PC-3 (cell line): ENCODE results near the gene AGAP3. TPM values are rescaled to one million over a fixed set of nuclear protein-coding genes. Genes with fewer than 3 reads are reported as not detected.

Experiments
- ATAC-seq: fragments of 200-7000 bp; cut with Tn5 transposase; 2 replicates; pipeline ENCODE4 v1.9.1; 2020; ENCODE audit warnings: mild to moderate bottlenecking, moderate library complexity
- BruUV-seq: library from RNA; stranded (reverse); fragments of 400-500 nt; replicated peaks from 2 replicates; lab custom pipeline; 2021; lab: Mats Ljungman, UMichigan
- CTCF ChIA-PET: fragments of 300-600 bp; sonication (Branson Sonifier 250); formaldehyde crosslinking; loops from one replicate; lab custom pipeline; 2022; ENCODE audit warnings: antibody characterized with exemption; lab: Charles Lee
- POLR2A ChIA-PET: fragments of 300-600 bp; sonication (Branson Sonifier 250); formaldehyde crosslinking; loops from one replicate; lab custom pipeline; 2022; ENCODE audit warnings: antibody characterized with exemption; ENCODE audit not compliant: unreplicated experiment; lab: Charles Lee
- DNase-seq: peaks from one replicate; pipeline ENCODE4 v3.0.0-alpha.2; 2015
- H2AFZ ChIP-seq: fragments of 300-600 bp; sonication (generic); 2 replicates; pipeline ENCODE4 v1.6.0; 2016; ENCODE audit warnings: antibody characterized with exemption, low read length
- H3F3A ChIP-seq: fragments of 300-600 bp; sonication (generic); one replicate; pipeline ENCODE4 v1.6.0; 2017; ENCODE audit warnings: antibody characterized with exemption, low read length, control low read depth, mild to moderate bottlenecking; ENCODE audit not compliant: unreplicated experiment
- H3K27ac ChIP-seq: fragments of 300-600 bp; sonication (generic); 2 replicates; pipeline ENCODE4 v1.5.1; 2016; ENCODE audit warnings: mild to moderate bottlenecking, low read length
- H3K27me3 ChIP-seq: fragments of 300-600 bp; sonication (generic); 2 replicates; pipeline ENCODE4 v1.6.1; 2016; ENCODE audit warnings: low read length, mixed read lengths
- H3K36me3 ChIP-seq: fragments of 300-600 bp; sonication (generic); 2 replicates; pipeline ENCODE4 v1.6.1; 2016; ENCODE audit warnings: low read depth, mixed run types, low read length, mixed read lengths
- H3K4me1 ChIP-seq: fragments of 300-600 bp; sonication (generic); 2 replicates; pipeline ENCODE4 v1.5.1; 2016; ENCODE audit warnings: low read length; ENCODE audit not compliant: insufficient read depth
- H3K4me2 ChIP-seq: fragments of 300-600 bp; sonication (generic); 2 replicates; pipeline ENCODE4 v1.6.0; 2016; ENCODE audit warnings: low read length
- H3K4me3 ChIP-seq: fragments of 300-600 bp; sonication (generic); 2 replicates; pipeline ENCODE4 v1.5.1; 2016; ENCODE audit warnings: mild to moderate bottlenecking, low read length, mixed read lengths
- H3K79me2 ChIP-seq: fragments of 300-600 bp; sonication (generic); 2 replicates; pipeline ENCODE4 v1.6.1; 2017; ENCODE audit warnings: low read length, mixed read lengths
- H3K9ac ChIP-seq: fragments of 300-600 bp; sonication (generic); 2 replicates; pipeline ENCODE4 v1.6.0; 2016; ENCODE audit warnings: mild to moderate bottlenecking, low read length
- H3K9me2 ChIP-seq: fragments of 300-600 bp; sonication (generic); replicated peaks from 2 replicates; pipeline ENCODE4 v1.6.1; 2016; ENCODE audit warnings: mixed run types, low read length, mixed read lengths
- H3K9me3 ChIP-seq: fragments of 300-600 bp; sonication (generic); 2 replicates; pipeline ENCODE4 v1.6.1; 2016; ENCODE audit warnings: low read length, mixed read lengths
- H4K20me1 ChIP-seq: fragments of 300-600 bp; sonication (generic); 2 replicates; pipeline ENCODE4 v1.6.1; 2016; ENCODE audit warnings: low read length, mixed read lengths
- EZH2 ChIP-seq: fragments of 300-600 bp; sonication (generic); IDR thresholded peaks from one replicate; pipeline ENCODE4 v1.6.1; 2017; ENCODE audit warnings: antibody characterized with exemption, mild to moderate bottlenecking, low read length; ENCODE audit not compliant: unreplicated experiment
- EZH2phosphoT487 ChIP-seq: fragments of 300-600 bp; sonication (generic); IDR thresholded peaks from 2 replicates; pipeline ENCODE4 v1.6.1; 2018; ENCODE audit warnings: mild to moderate bottlenecking, antibody characterized with exemption, low read length, borderline replicate concordance
- intact Hi-C: fragments of 100-400 bp; cut with micrococcal nuclease; formaldehyde crosslinking; loops from 2 replicates; pipeline ENCODE4 v1.9.0; 2023
- total RNA-seq: library from RNA; depleted of rRNA; stranded (reverse); fragments of >200 nt; gene quantifications from 2 replicates; pipeline ENCODE4 v1.2.3, GENCODE V29; 2014
- TF ChIP-seq, protein P1 (sequence below): fragments of 300-600 bp; sonication (generic); conservative IDR thresholded peaks from 2 replicates; pipeline ENCODE4 v1.5.1; 2017; ENCODE audit warnings: antibody characterized with exemption, low read depth, mild to moderate bottlenecking, low read length

The AGAP3 gene
- total RNA-seq, 1 experiment from 2014 or later = 53.5 TPM

DNA sequence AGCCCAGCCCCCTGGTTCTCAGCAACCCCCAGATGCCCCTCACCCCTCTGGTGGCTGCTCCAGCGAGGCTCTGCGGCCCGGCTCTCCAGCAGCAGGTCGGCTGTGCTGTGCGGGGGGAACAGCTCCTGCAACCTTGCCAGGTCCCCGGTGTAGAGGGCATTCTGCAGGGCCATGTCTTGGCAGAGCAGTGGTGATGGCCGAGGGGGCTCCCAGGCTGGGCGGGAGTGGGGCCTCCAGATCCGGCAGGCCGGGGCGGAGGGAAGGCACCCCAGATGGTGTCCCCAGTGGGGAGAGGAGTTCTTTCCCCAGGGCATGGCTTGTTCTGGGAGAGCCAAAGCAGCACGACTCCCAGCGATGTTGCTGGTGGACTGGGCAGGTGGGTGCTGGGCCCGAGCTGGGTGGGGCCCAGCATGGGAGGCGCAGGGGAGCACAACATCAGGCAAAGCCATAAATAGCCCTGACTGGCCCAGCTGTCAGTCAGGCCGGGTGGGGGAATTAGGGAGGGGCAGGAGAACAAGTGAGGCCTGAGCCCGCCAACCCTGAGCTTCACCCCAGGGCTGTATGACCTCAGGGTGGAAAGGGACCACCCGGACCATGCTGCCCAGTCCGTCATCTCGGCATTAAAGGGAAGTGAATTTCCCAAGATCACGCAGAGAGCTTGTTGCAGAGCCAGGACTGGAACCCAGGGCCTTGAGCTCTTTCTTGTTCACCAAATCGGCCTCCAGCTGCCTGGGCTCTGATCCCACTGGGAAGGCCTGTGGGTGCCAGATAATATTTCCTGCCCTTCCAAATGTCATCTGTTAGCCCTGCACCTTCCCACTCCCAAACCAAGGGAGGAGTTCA lies 101.4 kb downstream of the AGAP3 start:
- DNase-seq (no peak), ATAC-seq (no peak)
- no peak overlapping the region for H3K4me3 ChIP-seq
- H3K9me2 ChIP-seq = no peaks in the 10 kb centered on the region
- peaks cover 38% of the 10 kb centered on the region for H3K27me3 ChIP-seq
- H3F3A ChIP-seq = no peaks in the 10 kb centered on the region
- no peaks in the 10 kb centered on the region for H3K79me2 ChIP-seq
- POLR2A ChIA-PET = interaction anchor here (0.5 kb wide), 1 partner anchor 26 kb away, joined by 7 read pairs; no protein-coding TSS in a partner anchor
- no peaks in the 10 kb centered on the region for H3K36me3 ChIP-seq
- no peaks in the 10 kb centered on the region for H4K20me1 ChIP-seq
- no TSS peak for BruUV-seq
- TF ChIP-seq EZH2 (no peak), EZH2phosphoT487 (no peak)
- TF ChIP-seq, protein P1, sequence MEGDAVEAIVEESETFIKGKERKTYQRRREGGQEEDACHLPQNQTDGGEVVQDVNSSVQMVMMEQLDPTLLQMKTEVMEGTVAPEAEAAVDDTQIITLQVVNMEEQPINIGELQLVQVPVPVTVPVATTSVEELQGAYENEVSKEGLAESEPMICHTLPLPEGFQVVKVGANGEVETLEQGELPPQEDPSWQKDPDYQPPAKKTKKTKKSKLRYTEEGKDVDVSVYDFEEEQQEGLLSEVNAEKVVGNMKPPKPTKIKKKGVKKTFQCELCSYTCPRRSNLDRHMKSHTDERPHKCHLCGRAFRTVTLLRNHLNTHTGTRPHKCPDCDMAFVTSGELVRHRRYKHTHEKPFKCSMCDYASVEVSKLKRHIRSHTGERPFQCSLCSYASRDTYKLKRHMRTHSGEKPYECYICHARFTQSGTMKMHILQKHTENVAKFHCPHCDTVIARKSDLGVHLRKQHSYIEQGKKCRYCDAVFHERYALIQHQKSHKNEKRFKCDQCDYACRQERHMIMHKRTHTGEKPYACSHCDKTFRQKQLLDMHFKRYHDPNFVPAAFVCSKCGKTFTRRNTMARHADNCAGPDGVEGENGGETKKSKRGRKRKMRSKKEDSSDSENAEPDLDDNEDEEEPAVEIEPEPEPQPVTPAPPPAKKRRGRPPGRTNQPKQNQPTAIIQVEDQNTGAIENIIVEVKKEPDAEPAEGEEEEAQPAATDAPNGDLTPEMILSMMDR = no peak
- H3K4me1 ChIP-seq = no peaks in the 10 kb centered on the region
- CTCF ChIA-PET = no interaction called here
- H3K9ac ChIP-seq = no peak overlapping the region
- no peak overlapping the region for H2AFZ ChIP-seq
- no peak overlapping the region for H3K4me2 ChIP-seq
- H3K9me3 ChIP-seq = no peaks in the 10 kb centered on the region
- H3K27ac ChIP-seq = no peak overlapping the region
- intact Hi-C loops = no loop called here

DNA sequence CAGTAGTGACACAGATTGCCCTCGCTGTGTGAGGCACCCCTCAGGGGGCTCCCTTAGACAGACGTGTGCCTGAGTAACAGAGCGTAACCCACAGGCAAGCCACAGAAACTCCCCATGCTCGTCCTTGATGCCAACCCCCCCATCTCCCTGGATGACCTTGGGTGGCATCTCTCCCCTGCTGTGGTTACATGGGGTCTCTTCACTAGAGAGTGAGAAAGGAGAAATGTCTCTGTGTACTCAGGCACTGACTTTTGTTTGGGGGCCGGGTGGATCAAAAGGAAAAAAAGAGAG lies 101.9 kb downstream of the AGAP3 start:
- H3K4me2 ChIP-seq = no peak overlapping the region
- intact Hi-C loops = no loop called here
- no peaks in the 10 kb centered on the region for H3K9me2 ChIP-seq
- H3K9me3 ChIP-seq = no peaks in the 10 kb centered on the region
- H3K4me3 ChIP-seq = no peak overlapping the region
- ATAC-seq (no peak), DNase-seq (no peak)
- H2AFZ ChIP-seq = no peak overlapping the region
- ChIA-PET CTCF (no interaction called here), POLR2A (interaction anchor here (0.5 kb wide), 1 partner anchor 25 kb away, joined by 7 read pairs; no protein-coding TSS in a partner anchor)
- peaks cover 37% of the 10 kb centered on the region for H3K27me3 ChIP-seq
- H3K4me1 ChIP-seq = no peaks in the 10 kb centered on the region
- H3K36me3 ChIP-seq = no peaks in the 10 kb centered on the region
- no peaks in the 10 kb centered on the region for H3K79me2 ChIP-seq
- BruUV-seq = no TSS peak
- TF ChIP-seq, protein P1 = no peak
- TF ChIP-seq EZH2phosphoT487 (no peak), EZH2 (no peak)
- no peak overlapping the region for H3K27ac ChIP-seq
- no peaks in the 10 kb centered on the region for H4K20me1 ChIP-seq
- H3F3A ChIP-seq = no peaks in the 10 kb centered on the region
- H3K9ac ChIP-seq = no peak overlapping the region

DNA sequence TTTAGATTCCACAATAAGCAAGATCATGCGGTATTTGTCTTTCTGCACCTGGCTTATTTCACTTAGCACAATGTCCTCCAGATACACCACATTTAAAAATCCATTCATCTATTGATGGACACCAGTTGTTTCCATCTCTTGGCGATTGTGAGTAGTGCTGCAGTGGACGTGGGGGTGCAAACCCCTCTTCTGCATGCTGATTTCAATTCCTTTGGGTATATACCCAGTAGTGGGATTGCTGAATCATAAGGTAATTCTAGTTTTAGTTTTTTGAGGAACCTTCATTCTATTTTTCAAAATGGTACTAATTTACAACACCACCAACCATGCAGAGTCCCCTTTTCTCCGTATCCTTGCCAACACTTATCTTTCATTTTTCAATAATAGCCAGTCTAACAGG lies 102.8 kb downstream of the AGAP3 start:
- Histone ChIP-seq H3K9me2 (no peaks in the 10 kb centered on the region), H3K9ac (no peak overlapping the region), H3K36me3 (no peaks in the 10 kb centered on the region), H3K27me3 (peaks cover 37% of the 10 kb centered on the region), H3K27ac (no peak overlapping the region), H3K79me2 (no peaks in the 10 kb centered on the region), H3K4me1 (no peaks in the 10 kb centered on the region), H4K20me1 (no peaks in the 10 kb centered on the region), H3K4me3 (no peak overlapping the region), H3K9me3 (no peaks in the 10 kb centered on the region), H3F3A (no peaks in the 10 kb centered on the region), H3K4me2 (no peak overlapping the region), H2AFZ (no peak overlapping the region)
- no TSS peak for BruUV-seq
- CTCF ChIA-PET = no interaction called here
- ATAC-seq (no peak), DNase-seq (no peak)
- POLR2A ChIA-PET = no interaction called here
- intact Hi-C loops = no loop called here
- TF ChIP-seq, protein P1 = no peak
- TF ChIP-seq EZH2phosphoT487 (no peak), EZH2 (no peak)
